ENCODE measurements around the gene TOMM5.

The TOMM5 gene

DNA sequence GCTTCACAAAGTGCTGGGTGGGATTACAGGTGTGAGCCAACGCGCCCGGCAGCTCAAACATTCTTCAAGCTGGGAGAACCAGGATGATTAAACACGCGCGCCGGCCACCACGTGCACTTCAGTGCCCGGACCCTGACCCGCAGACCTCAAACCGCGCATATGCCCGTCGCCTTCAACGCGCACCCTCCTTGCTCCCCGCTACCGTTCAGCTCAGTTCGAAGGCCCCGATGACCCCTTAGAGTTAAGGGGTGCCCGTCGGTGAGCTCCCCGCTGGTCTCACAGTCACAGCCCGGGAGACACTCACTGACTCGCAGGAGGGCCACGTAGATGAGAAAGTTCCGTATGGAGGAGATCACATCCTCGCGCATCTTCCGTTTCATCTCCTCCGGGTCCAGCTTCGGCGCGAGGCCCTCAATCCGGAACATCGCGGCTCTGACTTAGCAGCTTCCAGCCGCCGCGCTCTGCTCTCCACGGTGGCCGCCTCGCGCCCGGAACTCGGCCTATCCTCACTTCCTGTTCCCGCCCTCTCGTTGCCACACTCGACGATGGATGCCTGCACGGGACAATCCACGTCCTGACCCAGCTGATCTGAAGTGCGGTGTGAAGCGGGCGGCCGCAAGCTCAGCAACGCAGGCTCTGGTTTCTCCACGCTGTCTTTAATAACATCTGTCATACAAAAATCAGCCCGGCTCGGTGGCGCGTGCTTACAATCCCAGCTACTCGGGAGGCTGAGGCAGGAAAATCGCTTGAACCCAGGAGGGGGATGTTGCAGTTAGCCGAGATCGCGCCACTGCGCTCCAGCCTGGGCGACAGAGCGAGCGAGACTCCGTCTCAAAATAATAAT lies at the start of gene TOMM5:
TOMM5 (minus strand) TSS at position 490 of the 844 bp plus-strand sequence; CDS start at position 425, 65 bp downstream.
- DNase-seq, result peak; percentile 91

DNA sequence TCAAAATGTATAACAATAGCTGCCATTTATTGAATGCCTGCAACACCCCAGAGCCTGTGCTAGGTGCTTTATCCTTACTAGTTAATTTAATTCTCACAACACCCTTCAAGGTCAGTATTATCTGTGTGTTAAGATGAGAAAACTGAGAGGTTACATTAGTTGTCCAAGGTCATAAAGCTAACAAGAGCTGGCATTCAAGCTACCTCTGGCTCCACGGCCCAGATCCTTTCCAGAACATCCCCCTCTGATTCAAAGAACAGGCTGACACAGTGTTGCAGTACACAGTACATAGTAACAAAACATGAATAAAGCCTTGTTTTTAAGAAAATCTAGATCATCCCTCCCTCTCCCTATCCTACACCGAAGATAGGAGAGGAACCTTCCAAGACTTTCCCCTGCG lies 48.9 kb upstream of the TOMM5 start:
- DNase-seq, result no peak

DNA sequence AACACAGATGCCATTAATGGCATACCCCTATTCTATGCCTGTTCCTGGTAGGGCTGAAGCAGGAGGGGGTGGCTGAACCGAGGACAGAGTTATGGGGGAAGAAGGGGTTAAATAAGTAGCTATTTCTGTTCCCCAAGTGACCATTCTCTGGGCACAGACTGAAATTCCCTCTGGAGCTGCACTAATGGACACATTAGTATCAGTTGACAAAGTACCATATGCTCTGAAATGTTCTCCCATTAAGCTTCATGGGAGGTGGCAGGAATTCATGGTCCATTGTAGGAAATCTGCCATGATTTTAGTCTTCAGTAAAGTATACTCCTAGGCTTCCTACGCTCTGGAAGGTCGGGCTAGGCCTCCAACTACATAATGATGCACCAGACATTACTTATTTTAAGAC lies 47.8 kb upstream of the TOMM5 start:
- no peak for DNase-seq

DNA sequence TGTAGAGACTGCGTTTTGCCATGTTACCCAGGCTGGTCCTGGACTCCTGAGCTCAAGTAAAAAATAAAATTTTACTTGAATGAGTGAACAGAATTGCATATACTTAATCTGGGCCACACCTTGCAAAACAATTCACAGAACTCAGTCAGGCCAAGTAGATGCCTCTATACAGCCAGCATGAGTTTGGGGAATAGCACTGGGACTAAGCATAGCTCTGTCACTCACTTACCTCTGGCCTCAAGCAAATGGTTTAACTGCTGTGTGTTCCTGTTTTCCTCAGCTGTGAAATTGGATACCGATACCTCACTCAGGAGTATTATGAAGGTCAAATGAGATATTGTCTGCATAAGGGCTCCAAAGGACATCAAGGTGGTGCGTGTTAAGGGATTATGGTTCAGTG lies 47.4 kb upstream of the TOMM5 start:
- no peak for DNase-seq

DNA sequence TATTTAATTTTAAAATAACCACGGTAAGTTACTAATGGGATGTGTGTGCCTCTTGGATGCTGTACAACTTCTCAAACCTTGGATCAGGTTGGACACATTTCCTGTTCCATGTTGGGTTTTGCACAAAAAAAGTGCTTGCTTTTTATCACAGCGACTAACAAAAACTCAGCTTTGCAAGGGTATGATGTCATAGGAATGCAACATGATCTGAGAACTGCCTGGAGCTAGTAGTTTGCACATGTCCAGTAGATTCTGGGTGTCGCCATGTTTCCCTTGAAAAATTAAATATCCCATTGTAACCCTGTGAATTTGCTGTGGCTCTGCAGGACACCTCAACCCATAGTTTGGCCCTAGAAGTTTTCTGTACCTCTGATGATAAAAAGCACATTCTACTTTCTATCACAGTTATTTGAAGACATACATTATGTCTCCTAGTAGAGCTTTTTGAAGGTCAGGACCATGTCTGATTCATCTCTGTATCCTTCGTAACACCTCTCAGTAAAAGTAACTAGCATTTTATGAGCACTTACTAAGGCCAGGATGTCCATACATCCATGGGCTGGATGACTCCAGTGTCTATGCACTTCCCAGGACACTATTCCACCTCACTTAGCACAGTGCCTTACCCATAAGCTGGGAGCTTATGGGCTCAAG lies 46.8 kb upstream of the TOMM5 start:
- DNase-seq, result no peak

DNA sequence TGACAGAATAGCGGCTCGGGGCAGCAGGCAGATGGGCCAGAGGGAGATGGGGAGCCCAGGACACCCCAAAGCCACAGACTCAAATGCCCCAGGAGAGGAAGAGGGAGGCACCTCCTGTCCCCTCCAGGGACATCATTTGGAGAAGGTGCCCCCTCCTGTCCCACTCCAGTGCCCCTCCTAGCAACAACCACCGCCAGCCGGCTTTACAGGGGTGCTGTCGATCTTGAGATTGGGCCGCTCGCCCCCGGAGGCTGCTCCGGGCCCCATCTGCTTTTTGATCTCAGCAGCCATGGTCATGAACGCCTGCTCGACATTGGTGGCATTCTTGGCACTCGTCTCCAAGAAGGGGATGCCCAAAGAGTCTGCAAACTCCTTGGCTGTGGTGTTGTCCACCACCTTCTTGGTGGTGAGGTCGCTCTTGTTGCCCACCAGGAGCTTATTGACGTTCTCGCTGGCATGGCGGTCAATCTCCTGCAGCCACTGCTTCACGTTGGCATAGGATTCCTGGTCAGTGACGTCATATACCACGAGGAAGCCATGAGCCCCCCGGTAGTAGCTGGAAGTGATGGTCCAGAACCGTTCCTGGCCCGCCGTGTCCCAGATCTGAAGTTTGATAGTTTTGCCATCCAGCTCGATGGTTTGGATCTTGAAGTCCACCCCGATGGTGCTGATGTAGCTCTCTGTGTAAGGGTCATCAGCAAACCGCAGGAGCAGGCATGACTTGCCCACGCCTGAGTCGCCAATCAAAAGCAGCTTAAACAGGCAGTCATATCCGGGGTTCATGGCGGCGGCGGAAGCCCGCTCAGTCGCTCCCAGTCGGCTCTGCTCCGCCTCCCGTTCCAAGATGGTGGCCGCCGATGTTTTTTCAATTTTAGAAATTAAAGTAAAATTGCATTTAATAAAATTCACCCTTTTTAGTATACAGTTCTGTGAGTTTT lies 44.4 kb upstream of the TOMM5 start:
- no peak for DNase-seq

DNA sequence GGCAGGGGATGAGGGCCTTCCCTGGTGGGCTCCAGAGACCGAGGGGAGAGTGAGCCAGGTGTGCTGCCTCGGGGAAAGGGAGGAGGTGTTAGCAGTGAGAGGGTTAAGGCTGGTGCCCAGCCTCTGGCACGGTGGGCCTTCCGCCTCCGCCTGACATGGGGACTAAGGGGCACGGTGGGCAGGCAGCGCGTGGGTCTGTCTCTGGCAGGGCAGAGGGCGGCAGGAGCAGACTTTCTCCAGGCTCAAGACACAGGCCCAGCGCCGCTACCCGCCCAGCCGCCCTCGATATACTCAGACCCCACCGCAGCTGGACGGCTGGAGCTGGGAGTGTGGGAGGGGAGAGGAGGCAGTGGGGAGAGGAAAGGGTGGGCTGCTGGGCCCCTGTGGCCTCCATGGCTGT lies 43.4 kb upstream of the TOMM5 start:
- DNase-seq, result no peak

DNA sequence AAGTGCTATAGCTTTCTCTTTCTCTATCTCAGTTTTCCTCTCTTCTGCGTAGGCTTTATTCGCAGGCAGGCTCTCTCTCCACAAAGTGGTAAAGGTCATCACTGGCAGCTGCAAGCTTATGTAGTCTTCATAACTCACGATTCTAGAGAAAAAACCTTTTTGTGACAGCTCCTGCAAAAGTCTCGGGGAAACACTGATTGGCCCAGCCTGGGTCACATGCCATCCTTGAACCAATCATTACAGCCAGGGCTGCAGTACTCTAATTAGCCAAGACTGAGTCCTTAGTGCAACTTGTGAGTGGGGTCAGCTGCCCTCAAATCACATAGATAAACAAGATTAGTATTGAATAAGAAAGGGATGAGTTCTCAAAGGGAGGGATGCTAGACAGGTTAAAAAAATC lies 40.1 kb upstream of the TOMM5 start:
- DNase-seq, result no peak

DNA sequence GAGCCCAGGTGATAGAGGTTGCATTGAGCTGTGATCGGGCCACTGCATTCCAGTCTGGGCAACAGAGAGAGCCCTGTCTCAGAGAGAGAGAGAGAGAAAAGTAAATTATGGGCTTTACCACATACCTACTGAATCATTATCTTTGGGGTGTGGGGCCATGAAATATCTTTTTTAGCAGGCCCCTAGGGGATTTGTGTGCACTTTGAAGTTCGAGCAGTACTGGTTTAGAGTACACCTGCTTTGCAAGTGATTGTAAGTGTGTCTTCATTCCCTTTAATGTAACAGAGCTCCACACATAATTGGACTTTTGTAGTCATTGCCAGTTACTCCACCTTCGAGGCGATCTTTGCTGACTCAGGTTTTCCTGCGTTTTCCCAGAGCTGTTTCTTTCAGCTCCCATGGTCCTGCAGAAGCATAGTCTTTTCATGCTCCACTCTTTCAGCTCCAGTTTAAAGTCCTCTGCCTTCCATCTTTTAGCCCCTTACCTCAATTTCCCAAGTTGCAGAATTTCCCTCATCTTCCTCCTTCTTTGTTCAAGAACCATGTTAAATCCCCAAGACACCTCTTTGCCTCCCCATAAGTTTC lies 34.4 kb upstream of the TOMM5 start:
- no peak for DNase-seq

DNA sequence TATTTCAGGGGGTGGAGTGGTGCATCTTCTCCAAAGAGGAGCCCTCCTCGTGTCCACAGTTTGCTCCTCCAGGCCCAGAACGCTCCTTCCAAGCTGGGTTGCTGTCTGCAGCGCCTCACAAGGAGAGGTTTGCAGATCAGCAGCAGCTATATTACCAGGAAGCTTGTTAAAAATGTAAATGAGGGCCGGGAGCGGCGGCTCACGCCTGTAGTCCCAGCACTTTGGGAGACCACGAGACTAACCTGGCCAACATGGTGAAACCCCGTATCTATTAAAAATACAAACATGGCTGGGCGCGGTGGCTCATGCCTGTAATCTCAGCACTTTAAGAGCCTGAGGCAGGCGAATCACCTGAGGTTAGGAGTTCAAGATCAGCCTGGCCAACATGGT lies 33.4 kb upstream of the TOMM5 start:
- no peak for DNase-seq

DNA sequence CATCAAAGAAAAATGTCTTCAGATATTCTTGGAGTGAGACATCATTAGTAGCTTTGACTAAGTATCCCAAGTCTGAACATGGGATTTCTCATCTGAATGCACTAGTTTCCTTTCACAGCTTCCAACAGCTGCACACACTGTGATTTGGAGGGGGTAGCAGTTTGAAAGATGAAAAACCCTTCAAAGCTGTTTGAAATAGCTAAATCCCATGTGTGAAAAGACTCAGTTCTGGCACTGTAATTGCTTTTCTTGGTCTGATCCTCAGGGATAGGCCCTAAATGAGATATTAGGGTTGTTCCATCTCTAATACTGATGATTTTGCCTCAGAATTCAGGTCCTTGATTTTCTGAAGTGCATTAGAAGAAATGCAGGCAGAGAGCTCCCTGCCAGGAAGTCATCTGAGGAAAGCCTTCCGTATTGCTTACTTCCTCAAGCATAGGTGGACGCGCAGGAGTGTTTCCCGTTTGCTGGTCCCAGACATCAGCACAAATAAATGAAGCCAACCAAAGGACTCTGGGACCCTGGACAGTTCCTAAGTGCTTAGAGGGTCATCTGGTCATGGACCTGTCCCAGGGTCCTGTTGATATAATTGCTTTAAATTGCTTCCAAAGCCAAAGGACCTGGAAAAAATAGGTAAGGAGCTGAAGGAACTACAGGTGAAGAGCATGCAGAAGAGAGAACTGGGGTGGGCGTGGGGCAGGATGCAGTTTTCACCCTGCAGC lies 32.8 kb upstream of the TOMM5 start:
- DNase-seq, result no peak

DNA sequence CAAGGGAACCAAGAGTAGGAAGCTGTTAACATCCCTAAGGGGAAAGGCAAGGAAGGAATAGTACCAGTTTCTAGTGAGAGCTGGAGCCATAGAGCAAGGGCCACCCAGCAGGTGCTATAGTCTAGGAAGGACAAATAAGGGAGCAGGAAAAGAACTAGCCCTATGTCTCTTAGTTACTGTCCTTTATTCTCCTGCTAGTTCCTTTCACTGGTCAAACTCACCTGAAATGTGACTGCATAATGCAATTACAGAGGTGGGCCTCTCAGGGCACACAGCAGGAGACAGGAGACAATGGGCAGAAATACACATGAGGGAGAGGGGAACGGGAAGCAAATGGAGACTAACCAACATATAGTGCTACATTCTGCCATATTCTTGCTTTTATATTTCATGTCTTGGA lies 31.7 kb upstream of the TOMM5 start:
- no peak for DNase-seq

DNA sequence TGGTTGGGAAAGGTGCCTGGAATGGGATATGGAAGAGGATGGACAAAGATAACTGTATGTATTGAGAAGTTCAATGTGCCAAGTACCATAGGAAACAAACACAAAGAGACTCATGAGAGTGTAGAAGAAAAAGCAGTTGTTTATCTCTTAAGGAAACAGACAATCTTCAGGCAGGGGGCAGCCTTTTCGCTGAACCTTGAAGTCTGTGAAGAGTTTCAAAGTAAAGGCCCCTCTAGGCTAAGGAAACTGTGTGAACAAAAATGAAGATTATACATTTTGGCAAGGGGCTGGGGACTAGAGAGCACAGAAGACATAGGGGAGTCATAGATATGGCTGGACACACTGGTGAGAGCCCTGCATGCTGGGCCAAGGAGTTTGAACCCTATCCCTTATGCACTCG lies 30.9 kb upstream of the TOMM5 start:
- no peak for DNase-seq

DNA sequence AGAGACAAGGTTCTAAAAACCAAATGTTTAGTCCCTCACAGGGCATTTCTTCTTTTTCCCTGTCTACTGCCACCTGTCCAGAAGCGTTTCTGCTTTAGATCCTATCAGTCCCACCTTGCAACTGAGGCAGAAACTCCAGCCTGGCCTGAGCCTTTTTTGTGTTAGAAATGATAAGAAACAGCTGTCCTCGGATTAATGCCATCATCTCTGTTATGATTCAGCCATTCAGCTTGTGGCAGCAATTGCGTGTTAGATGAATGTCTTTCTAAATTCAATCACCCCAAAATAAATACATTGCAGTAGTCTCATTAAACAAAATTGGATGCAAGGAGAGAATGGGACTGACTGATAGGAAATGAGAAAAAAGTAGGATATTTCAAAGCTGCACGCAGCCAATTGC lies 30.1 kb upstream of the TOMM5 start:
- DNase-seq, result no peak

DNA sequence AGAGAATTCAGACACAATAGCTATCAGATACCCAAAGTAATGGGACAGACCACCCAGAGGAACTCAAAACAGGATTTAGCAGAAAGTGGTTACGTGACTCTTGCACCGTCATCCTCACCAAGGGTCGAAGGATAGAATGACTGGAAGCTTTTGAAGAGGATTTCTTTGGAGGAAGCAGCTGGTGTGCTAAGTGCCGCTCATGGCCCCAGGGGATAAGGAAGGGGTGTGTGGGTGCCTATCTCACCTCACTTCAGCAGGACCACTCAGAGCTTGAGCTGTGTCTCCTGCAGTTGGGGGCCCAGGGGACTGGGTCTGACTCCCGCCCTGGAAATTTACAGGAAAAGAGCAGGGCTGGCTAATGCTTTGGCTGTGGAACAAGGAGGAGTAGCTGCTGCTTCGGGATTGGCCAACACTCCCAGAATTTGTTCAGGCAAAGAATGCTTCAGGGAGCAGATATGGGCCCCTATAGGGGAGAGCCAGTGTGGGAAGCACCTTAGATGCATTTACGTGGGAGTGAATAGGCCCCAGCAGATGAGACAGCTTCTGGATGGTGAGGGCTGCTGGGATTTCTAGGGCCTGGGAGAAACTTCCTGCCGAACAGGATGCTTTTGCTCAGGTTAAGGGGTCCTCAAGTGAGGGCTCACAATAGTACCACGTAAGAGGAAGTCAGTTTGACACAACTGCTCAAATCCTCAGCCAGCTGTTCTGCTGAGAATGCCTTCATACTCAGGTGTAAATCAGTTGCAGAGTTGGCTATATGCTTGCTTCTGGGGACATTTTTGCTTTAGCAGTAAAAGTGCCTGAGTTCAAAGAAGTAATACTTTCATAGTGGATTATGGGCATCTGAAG lies 29.1 kb upstream of the TOMM5 start:
- no peak for DNase-seq

DNA sequence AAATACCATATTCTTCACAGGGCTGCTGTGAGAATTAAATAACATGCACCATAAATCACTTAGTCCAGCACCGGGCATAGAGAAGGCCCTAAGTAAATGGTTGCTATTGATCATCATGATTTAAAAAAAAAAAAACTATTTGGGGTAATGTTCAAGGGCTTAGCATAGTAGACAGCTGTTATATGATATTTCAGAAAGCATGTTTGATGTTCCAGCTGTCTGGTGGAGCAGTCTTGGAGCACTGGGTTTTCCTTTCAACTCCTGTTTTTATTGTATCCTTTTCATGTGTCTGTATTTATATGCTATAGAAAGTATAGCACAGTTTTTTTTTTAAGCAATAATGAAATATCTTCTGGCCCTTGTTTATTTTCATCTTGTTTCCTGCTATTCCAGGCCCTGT lies 28.0 kb upstream of the TOMM5 start:
- DNase-seq, result no peak

DNA sequence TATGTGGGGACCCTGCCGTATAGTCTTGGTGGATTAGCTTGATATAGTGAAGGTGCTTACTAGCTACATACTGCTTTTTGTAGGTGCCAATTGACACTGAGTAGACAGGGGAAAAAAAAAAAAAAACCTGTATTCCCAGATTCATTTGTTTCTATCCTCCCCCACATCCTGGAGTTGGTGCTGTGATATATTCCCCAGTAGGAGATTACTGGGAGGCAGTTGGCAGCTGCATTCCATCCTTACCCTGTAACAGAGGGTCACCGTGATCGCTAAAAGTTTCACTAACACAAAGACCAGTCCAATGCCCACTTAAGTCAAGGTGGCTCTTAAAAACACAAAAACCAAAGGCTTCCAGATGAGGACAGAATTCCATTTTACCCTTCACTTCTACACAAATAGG lies 27.4 kb upstream of the TOMM5 start:
- no peak for DNase-seq

DNA sequence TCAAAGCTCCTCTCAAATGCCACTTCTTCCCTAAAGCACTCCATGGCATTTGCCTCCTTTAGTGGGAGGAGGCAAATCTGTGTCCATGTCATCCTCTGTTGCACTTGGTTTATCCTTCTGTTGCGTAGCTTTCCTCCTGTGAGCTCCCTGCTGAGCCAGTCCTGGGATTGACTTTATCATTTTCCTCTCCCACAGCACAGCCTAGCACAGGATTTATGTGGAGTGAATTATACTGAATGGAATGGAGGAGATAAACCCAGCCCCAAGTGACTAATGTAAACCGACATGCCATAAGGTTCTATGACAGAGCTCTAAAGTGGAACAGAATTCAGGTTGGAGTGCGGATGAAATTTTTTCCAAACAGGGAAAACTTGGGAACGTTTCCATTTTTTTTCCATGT lies 26.4 kb upstream of the TOMM5 start:
- no peak for DNase-seq

DNA sequence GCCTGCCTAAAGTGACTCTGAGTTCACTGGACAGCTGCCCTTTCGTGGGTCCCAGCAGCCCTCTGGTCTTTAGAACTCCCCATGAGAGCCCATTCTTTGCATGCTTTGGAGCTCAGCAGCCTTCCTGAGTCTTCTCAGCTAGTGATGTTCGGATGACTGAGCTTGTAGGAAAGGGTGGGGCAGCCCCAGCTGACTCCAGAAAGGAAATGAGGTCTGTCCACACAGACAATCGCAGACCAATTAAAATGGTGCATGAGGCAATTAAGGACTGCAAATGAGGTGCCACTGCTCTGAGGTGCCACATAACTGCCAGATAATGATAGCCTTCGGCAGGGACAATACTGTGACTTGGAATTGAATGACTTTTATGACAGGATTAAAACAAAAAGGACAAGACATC lies 25.4 kb upstream of the TOMM5 start:
- DNase-seq, result no peak

DNA sequence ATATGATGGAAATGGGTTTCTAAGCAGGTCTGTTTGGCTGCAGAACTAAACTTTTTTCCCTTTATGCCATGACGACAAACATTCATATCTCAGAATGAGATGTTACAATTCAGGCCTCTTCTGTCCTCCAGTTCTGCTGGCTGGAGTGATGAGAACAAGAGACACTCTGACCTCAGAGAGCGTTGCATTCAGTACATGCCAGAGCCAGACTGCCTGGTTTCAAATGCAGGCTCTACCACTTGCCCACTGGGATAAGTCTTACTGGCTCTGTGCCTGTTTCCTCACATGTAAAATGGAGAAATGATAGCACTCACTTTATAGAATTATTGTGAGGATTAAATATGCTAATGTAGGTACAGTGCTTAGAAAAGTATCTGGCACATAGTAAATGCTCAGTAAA lies 24.8 kb upstream of the TOMM5 start:
- no peak for DNase-seq

DNA sequence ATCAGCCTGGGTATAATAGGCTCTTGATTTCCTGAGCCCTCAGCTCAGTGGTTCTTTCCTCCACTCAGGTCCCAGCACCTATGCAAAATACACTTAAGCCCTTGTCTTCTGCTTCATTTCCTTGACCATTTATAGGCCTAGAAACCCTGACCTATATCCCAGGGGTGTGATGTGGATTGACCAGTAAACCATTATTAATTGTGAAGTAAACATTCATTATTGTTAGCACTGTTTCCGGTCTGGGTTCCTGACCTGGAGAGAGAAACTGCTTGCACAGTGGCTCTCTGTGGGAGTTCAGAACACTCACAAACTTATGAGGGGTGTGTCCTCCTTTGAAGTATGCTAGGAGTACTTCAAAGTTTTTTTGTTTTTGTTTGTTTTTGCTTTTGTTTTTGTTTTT lies 19.6 kb upstream of the TOMM5 start:
- no peak for DNase-seq

DNA sequence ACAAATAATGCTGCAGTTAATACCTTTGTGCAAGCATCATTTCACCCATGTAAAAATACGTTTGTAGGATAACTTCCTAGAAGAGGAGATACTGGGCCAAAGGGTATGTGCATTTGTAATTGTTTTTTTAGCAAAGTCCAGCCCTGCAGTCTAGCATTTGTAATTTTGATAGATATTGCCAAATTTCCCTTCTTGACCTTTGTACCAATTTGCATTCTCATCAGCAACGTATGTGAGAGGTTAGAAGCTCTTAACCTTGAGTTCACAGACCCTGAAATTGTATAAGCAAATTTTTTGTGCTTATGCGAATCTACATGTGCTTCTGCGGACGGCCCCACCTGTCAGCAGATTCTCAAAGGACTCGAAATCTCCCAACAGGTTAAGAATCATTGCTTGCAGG lies 18.6 kb upstream of the TOMM5 start:
- DNase-seq, result no peak
